Sigmoid colon (tissue), 7 donors: ENCODE results near the gene RPS16. TPM values are rescaled to one million over a fixed set of nuclear protein-coding genes. Genes with fewer than 3 reads are reported as not detected.

Experiments used
- DNase-seq: peaks from one replicate; pipeline ENCODE4 v3.0.0-alpha.2; 2019
- H3K27ac ChIP-seq, 4 donors: fragments of 200-600 bp; sonication (generic); one replicate each; pipeline ENCODE4 v1.5.1; 2016 to 2019; ENCODE audit warnings: mild to moderate bottlenecking in 1 of 4
- H3K27me3 ChIP-seq, 3 donors: fragments of 200-600 bp; sonication (generic); one replicate each; pipeline ENCODE4 v1.5.1; 2019; ENCODE audit warnings: mild to moderate bottlenecking in 1 of 3
- H3K36me3 ChIP-seq, 4 donors: fragments of 200-600 bp; sonication (generic); one replicate each; pipeline ENCODE4 v1.5.1; 2016 to 2019
- H3K4me1 ChIP-seq, 4 donors: fragments of 200-600 bp; sonication (generic); one replicate each; pipeline ENCODE4 v1.5.1; 2017 to 2019
- H3K4me3 ChIP-seq, 4 donors: fragments of 200-600 bp; sonication (generic); one replicate each; pipeline ENCODE4 v1.5.1; 2017 to 2019; ENCODE audit warnings: mild to moderate bottlenecking in 2 of 4, moderate library complexity in 1 of 4
- H3K9me3 ChIP-seq, 4 donors: fragments of 200-600 bp in 3 of 4; sonication (generic) in 3 of 4; one replicate each; pipeline versions ENCODE4 v1.5.1 to v1.6.1; 2013 to 2019
- EP300 ChIP-seq, 4 donors: sonication (generic); formaldehyde crosslinking; IDR thresholded peaks; one replicate each; pipeline ENCODE4 v1.6.1; 2017; ENCODE audit warnings: antibody characterized with exemption in 4 of 4
- POLR2A ChIP-seq, 2 donors: fragments of 450-650 bp; IDR thresholded peaks; one replicate each; pipeline ENCODE4 v1.6.1; 2016; ENCODE audit warnings: antibody characterized with exemption in 2 of 2, mild to moderate bottlenecking in 2 of 2, moderate library complexity in 2 of 2
- POLR2AphosphoS5 ChIP-seq, 4 donors: sonication (generic); formaldehyde crosslinking; IDR thresholded peaks; one replicate each; pipeline ENCODE4 v1.6.1; 2017; ENCODE audit warnings: antibody characterized with exemption in 4 of 4
- WGBS, 2 donors: extraction: QIAGEN DNeasy Blood & Tissue Kit; methylation state at CpG; one replicate each; pipeline ENCODE4 v1.1.7; 2013; 5-methylcytosine and 5-hydroxymethylcytosine counted together
- intact Hi-C: fragments of 100-400 bp; cut with DNase I; formaldehyde crosslinking; loops from one replicate; pipeline ENCODE4 v1.15.1; 2023
- polyA plus RNA-seq, 3 donors: library from polyadenylated mRNA; stranded (reverse); fragments of 200-250 nt; gene quantifications; one replicate each; pipeline ENCODE4 v1.2.3, GENCODE V29; 2013
- total RNA-seq, 4 donors: library from RNA; depleted of rRNA; stranded (reverse); fragments of >200 nt; gene quantifications; one replicate each; pipeline ENCODE4 v1.1.0, GENCODE V29; 2016
- TF ChIP-seq, protein P1 (sequence below), 4 experiments: fragments of 450-650 bp in 3 of 4; fragments of 200-600 bp in 1 of 4; IDR thresholded peaks; one replicate each; pipeline ENCODE4 v1.5.1; 2016 to 2019; ENCODE audit warnings: antibody characterized with exemption in 4 of 4, mild to moderate bottlenecking in 3 of 4, moderate library complexity in 2 of 4
- donor health status: healthy with polysubstance abuse.
- donor health status: Bipolar disorder and iron deficiency.
- donor health status: healthy.

The RPS16 gene
- 1,000 to 10,000 TPM; 1,648 to 4,043 (median 3,423) TPM for total RNA-seq
- 1,000 to 10,000 TPM; 2,119 to 4,564 (median 2,918) TPM for polyA plus RNA-seq

DNA sequence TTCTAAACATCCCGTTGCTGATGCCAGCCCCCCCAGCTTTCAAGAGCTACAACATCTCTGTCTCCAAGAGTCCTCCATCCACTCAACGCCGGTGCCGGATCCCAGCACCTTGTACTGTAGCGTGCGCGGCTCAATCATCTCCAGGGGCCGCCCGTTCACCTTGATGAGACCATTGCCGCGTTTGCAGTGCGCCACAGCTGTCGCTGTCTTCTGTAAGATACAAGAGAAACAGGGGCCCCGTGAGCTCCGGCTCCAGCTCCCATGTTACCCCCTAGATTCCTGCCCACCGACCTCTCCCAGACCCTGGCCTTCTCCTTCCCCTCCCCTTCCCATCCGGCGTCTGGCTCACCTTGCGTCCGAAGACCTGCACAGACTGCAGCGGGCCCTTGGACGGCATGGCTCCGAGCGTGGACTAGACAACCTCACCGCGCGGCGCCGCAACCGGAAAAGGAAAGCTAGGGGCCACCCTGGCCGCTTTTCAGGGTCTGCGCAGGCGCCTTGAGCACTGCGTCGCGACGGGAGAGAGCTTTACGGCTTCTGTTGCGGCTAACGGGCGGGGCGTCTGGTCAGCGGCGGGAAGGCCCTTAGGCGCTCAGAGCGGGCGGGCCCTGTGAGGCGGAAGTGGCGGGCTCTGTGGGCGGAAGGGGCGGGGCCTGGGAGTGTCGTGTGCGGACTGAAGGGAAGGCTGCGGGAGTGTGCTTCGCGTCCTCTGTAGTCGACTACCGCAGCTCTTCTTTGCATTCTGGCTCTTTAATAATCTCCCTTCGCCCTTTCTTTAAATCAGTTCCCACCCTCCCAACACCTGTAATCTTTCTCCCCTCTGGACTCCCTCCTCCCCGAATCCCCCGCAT is at the start of gene RPS16:
Gene RPS16, minus strand, starts transcription at position 451 of the 851 bp plus-strand sequence. Its CDS starts 54 bp downstream, at position 397.
- Histone ChIP-seq H3K9me3 (no peaks in the 10 kb centered on the region), H3K36me3 (peaks cover 17 to 32% (median 29%) of the 10 kb centered on the region in 4 donors), H3K4me3 (peak within 1 kb of the TSS; percentile 90 to 99 (median 96)), H3K27me3 (peaks cover 0 to 3% (median 0%) of the 10 kb centered on the region in 3 donors), H3K4me1 (peaks cover 0 to 34% (median 32%) of the 10 kb centered on the region in 4 donors), H3K27ac (peak within 1 kb of the TSS; percentile 89 to 95 (median 91))
- DNase-seq, result peak; percentile 100
- TF ChIP-seq EP300 (IDR thresholded peaks at IDR 0.05), result peak in 1 of 4 donors; percentile 63
- TF ChIP-seq POLR2AphosphoS5 (IDR thresholded peaks at IDR 0.05), result peak; percentile 99 to 100 (median 100)
- TF ChIP-seq, protein P1, sequence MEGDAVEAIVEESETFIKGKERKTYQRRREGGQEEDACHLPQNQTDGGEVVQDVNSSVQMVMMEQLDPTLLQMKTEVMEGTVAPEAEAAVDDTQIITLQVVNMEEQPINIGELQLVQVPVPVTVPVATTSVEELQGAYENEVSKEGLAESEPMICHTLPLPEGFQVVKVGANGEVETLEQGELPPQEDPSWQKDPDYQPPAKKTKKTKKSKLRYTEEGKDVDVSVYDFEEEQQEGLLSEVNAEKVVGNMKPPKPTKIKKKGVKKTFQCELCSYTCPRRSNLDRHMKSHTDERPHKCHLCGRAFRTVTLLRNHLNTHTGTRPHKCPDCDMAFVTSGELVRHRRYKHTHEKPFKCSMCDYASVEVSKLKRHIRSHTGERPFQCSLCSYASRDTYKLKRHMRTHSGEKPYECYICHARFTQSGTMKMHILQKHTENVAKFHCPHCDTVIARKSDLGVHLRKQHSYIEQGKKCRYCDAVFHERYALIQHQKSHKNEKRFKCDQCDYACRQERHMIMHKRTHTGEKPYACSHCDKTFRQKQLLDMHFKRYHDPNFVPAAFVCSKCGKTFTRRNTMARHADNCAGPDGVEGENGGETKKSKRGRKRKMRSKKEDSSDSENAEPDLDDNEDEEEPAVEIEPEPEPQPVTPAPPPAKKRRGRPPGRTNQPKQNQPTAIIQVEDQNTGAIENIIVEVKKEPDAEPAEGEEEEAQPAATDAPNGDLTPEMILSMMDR (IDR thresholded peaks at IDR 0.05), result no peak
- TF ChIP-seq POLR2A (IDR thresholded peaks at IDR 0.05), result peak; percentile 94 to 98
- 0 to 1% methylated on average over 61 of the region's 61 CpGs for WGBS, 2 donors
- intact Hi-C loops, result loop anchor here (1.0 to 10.0 kb wide), 3 partner anchors 10 to 311 kb away; partner anchors contain the start of genes PAK4 and SUPT5H

DNA sequence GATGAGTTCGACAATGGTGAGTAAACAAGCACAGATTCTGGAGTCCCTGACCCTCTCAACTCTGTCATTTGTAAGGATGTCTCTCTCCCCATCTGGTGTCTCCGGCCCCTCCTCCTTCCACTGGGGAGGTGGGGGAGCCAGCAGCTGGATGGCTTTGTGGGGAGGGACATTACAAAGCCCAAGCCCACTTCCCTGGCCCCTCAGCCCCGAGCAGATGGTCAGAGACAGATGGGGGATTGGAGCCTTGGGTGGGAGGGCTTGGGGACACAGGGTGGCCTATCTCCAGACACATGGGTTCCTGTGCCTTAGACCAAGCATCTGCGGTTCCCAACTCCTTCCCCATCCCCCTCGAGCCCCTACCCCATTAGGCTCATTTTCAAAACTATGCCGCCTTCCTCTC is 47.4 kb upstream of the RPS16 start:
- Histone ChIP-seq H3K27me3 (no peaks in the 10 kb centered on the region), H3K4me3 (no peak overlapping the region), H3K36me3 (peaks cover 3 to 52% (median 26%) of the 10 kb centered on the region in 4 donors), H3K27ac (no peak overlapping the region), H3K9me3 (no peaks in the 10 kb centered on the region), H3K4me1 (peaks cover 0 to 21% (median 19%) of the 10 kb centered on the region in 4 donors)
- TF ChIP-seq POLR2A (IDR thresholded peaks at IDR 0.05), result no peak
- TF ChIP-seq EP300 (IDR thresholded peaks at IDR 0.05), result no peak
- no peak for TF ChIP-seq POLR2AphosphoS5 (IDR thresholded peaks at IDR 0.05)
- TF ChIP-seq, protein P1 (IDR thresholded peaks at IDR 0.05), result no peak
- DNase-seq, result no peak
- intact Hi-C loops, result loop anchor here (5.0 kb wide), 1 partner anchor 91 kb away; the partner anchor contains the start of genes MED29 and PAF1
- 75 to 84% methylated on average over 6 of the region's 6 CpGs for WGBS, 2 donors

DNA sequence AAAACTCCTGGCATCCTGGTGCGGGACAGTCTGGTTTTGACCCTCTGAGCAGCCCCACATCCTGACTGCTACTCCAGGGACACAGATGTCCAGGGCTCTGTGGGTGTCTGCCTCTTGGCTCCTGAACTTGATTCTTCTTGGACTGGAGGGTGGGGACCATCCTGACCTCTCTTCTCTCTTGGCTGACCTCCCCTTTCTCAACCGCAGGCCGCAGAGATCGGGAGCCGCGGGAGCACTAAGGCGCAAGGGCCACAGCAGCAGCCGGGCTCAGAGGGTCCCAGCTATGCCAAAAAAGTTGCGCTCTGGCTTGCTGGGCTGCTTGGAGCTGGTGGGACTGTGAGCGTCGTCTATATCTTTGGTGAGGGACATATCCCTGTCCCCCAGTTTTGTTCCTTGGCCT is 45.9 kb upstream of the RPS16 start:
- H3K9me3 ChIP-seq, result no peaks in the 10 kb centered on the region
- no peak for DNase-seq
- H3K27me3 ChIP-seq, result no peaks in the 10 kb centered on the region
- intact Hi-C loops, result loop anchor here (2.0 to 5.0 kb wide), 3 partner anchors 37 to 89 kb away; partner anchors contain the start of genes EID2B, MED29, PAF1 and SUPT5H
- no peak for TF ChIP-seq POLR2AphosphoS5 (IDR thresholded peaks at IDR 0.05)
- TF ChIP-seq, protein P1 (IDR thresholded peaks at IDR 0.05), result no peak
- no peak for TF ChIP-seq POLR2A (IDR thresholded peaks at IDR 0.05)
- no peak for TF ChIP-seq EP300 (IDR thresholded peaks at IDR 0.05)
- H3K4me3 ChIP-seq, result peak overlapping the region; percentile 81 to 96 (median 93)
- no peak overlapping the region for H3K27ac ChIP-seq
- H3K4me1 ChIP-seq, result peaks cover 0 to 21% (median 19%) of the 10 kb centered on the region in 4 donors
- H3K36me3 ChIP-seq, result peaks cover 0 to 38% (median 21%) of the 10 kb centered on the region in 4 donors
- WGBS, 2 donors, result 71 to 78% methylated on average over 11 of the region's 11 CpGs

DNA sequence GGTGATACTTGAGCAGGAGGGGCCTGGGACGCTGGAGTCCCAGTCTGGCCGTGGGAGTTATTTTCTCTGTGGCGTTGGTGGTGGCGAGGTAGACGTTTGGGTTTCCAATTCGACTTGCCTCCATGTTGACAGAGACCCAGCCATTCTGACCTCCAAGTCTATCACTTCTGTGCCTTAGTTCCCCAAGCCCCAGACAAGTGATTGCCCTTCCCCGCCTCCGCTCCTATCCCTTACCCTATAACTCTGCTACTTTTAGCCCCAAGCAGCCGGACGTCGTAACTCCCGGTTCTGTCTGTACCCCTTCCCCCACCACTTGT is 45.4 kb upstream of the RPS16 start:
- peak overlapping the region; percentile 81 to 86 (median 84) for H3K27ac ChIP-seq
- DNase-seq, result no peak
- H3K36me3 ChIP-seq, result peaks cover 0 to 35% (median 21%) of the 10 kb centered on the region in 4 donors
- 0 to 1% methylated on average over 12 of the region's 12 CpGs for WGBS, 2 donors
- no peaks in the 10 kb centered on the region for H3K27me3 ChIP-seq
- H3K4me3 ChIP-seq, result peak overlapping the region; percentile 81 to 96 (median 93)
- no peak for TF ChIP-seq EP300 (IDR thresholded peaks at IDR 0.05)
- no peak for TF ChIP-seq POLR2AphosphoS5 (IDR thresholded peaks at IDR 0.05)
- TF ChIP-seq POLR2A (IDR thresholded peaks at IDR 0.05), result no peak
- TF ChIP-seq, protein P1 (IDR thresholded peaks at IDR 0.05), result no peak
- H3K4me1 ChIP-seq, result peaks cover 0 to 21% (median 19%) of the 10 kb centered on the region in 4 donors
- intact Hi-C loops, result loop anchor here (2.0 to 5.0 kb wide), 3 partner anchors 36 to 89 kb away; partner anchors contain the start of genes EID2B, MED29, PAF1 and SUPT5H
- no peaks in the 10 kb centered on the region for H3K9me3 ChIP-seq
